B cell (primary cell): ENCODE results near the gene B4GALT5.

Experiments
- CTCF ChIP-seq: fragments of 200-600 bp; IDR thresholded peaks from one replicate; pipeline ENCODE4 v1.8.0; 2022; ENCODE audit warnings: antibody characterized with exemption, mild to moderate bottlenecking
- EZH2 ChIP-seq: IDR thresholded peaks from 2 replicates; pipeline ENCODE4 v1.6.1; 2012; ENCODE audit warnings: borderline replicate concordance, low read depth, mild to moderate bottlenecking, moderate library complexity, low read length; ENCODE audit not compliant: insufficient read depth, poor library complexity, severe bottlenecking

GRCh38 chr20:49612127-49612738 lies 101.4 kb downstream of the B4GALT5 start:
- no peak for TF ChIP-seq EZH2
- no peak for TF ChIP-seq CTCF
